H9 (cell line): Measurements from ENCODE around the gene COL23A1. TPM values are rescaled to one million over a fixed set of nuclear protein-coding genes. Genes with fewer than 3 reads are reported as not detected.

ENCODE experiments used
- DNase-seq: peaks from one replicate; pipeline ENCODE4 v3.0.0-alpha.2; 2017
- H2AFZ ChIP-seq: one replicate; pipeline ENCODE4 v1.6.1; 2013; ENCODE audit warnings: mild to moderate bottlenecking, low read length, control low read depth, moderate library complexity
- H2AK5ac ChIP-seq: 2 replicates; pipeline ENCODE4 v1.6.1; 2013; ENCODE audit warnings: low read length, control low read depth, mixed read lengths; ENCODE audit not compliant: insufficient read length
- H2BK120ac ChIP-seq: one replicate; pipeline ENCODE4 v1.6.1; 2013; ENCODE audit warnings: low read depth, mild to moderate bottlenecking, low read length, control low read depth, inconsistent platforms; ENCODE audit not compliant: poor library complexity, severe bottlenecking
- H2BK12ac ChIP-seq: 2 replicates; pipeline ENCODE4 v1.6.1; 2013; ENCODE audit warnings: low read length, control low read depth, mixed read lengths, low read depth; ENCODE audit not compliant: insufficient read length
- H2BK15ac ChIP-seq: 2 replicates; pipeline ENCODE4 v1.6.1; 2013; ENCODE audit warnings: low read depth, low read length, control low read depth
- H2BK20ac ChIP-seq: one replicate; pipeline ENCODE4 v1.6.1; 2013; ENCODE audit warnings: low read depth, mild to moderate bottlenecking, low read length, control low read depth, inconsistent platforms; ENCODE audit not compliant: poor library complexity, severe bottlenecking
- H2BK5ac ChIP-seq: 2 replicates; pipeline ENCODE4 v1.6.1; 2013; ENCODE audit warnings: low read length, control low read depth, mixed read lengths; ENCODE audit not compliant: insufficient read length
- H3K14ac ChIP-seq: 2 replicates; pipeline ENCODE4 v1.6.1; 2013; ENCODE audit warnings: low read length, control low read depth; ENCODE audit not compliant: insufficient read depth
- H3K18ac ChIP-seq: 2 replicates; pipeline ENCODE4 v1.6.1; 2013; ENCODE audit warnings: low read depth, mild to moderate bottlenecking, mixed read lengths, low read length, control low read depth; ENCODE audit not compliant: insufficient read length
- H3K23ac ChIP-seq: 2 replicates; pipeline ENCODE4 v1.6.1; 2013; ENCODE audit warnings: low read length, control low read depth, mixed read lengths, low read depth; ENCODE audit not compliant: insufficient read length
- H3K23me2 ChIP-seq: 2 replicates; pipeline ENCODE4 v1.6.1; 2013; ENCODE audit warnings: low read depth, mild to moderate bottlenecking, mixed read lengths, low read length, control low read depth; ENCODE audit not compliant: insufficient read length, poor library complexity, severe bottlenecking
- H3K27ac ChIP-seq: 2 replicates; pipeline ENCODE4 v1.5.1; 2013; ENCODE audit warnings: low read length, control low read depth, mixed read lengths, low read depth; ENCODE audit not compliant: insufficient read length
- H3K27me3 ChIP-seq: 2 replicates; pipeline ENCODE4 v1.6.1; 2013; ENCODE audit warnings: low read length, control low read depth, inconsistent platforms; ENCODE audit not compliant: insufficient read depth
- H3K4ac ChIP-seq: 2 replicates; pipeline ENCODE4 v1.6.1; 2013; ENCODE audit warnings: low read depth, mild to moderate bottlenecking, control low read depth, inconsistent platforms, low read length, moderate library complexity
- H3K4me1 ChIP-seq: 2 replicates; pipeline ENCODE4 v1.6.1; 2013; ENCODE audit warnings: low read length, control low read depth, inconsistent platforms; ENCODE audit not compliant: insufficient read depth
- H3K4me2 ChIP-seq: 2 replicates; pipeline ENCODE4 v1.6.1; 2013; ENCODE audit warnings: low read length, control low read depth, mixed read lengths; ENCODE audit not compliant: insufficient read length, insufficient read depth
- H3K56ac ChIP-seq: 2 replicates; pipeline ENCODE4 v1.6.1; 2013; ENCODE audit warnings: low read depth, mild to moderate bottlenecking, mixed read lengths, low read length, control low read depth; ENCODE audit not compliant: insufficient read length
- H3K79me1 ChIP-seq: 2 replicates; pipeline ENCODE4 v1.6.1; 2013; ENCODE audit warnings: low read depth, mild to moderate bottlenecking, moderate library complexity, low read length, control low read depth, inconsistent platforms; ENCODE audit not compliant: insufficient read depth, poor library complexity, severe bottlenecking
- H3K79me2 ChIP-seq: 2 replicates; pipeline ENCODE4 v1.6.1; 2013; ENCODE audit warnings: low read length, control low read depth, inconsistent platforms; ENCODE audit not compliant: insufficient read depth
- H3K9ac ChIP-seq: 2 replicates; pipeline ENCODE4 v1.6.1; 2013; ENCODE audit warnings: low read length, control low read depth, mixed read lengths; ENCODE audit not compliant: insufficient read length; ENCODE audit errors: extremely low read depth
- H3K9me3 ChIP-seq: one replicate; pipeline ENCODE4 v1.6.1; 2013; ENCODE audit warnings: low read depth, low read length, inconsistent platforms; ENCODE audit not compliant: control insufficient read depth
- H3T11ph ChIP-seq: one replicate; pipeline ENCODE4 v1.6.1; 2013; ENCODE audit warnings: mild to moderate bottlenecking, low read length, control low read depth, inconsistent platforms
- H4K20me1 ChIP-seq: one replicate; pipeline ENCODE4 v1.6.1; 2013; ENCODE audit not compliant: control insufficient read depth, insufficient read length, insufficient read depth
- H4K5ac ChIP-seq: 2 replicates; pipeline ENCODE4 v1.6.1; 2013; ENCODE audit warnings: low read depth, mild to moderate bottlenecking, mixed read lengths, low read length, control low read depth; ENCODE audit not compliant: insufficient read length
- H4K8ac ChIP-seq: replicated peaks from 2 replicates; pipeline ENCODE4 v1.6.1; 2013; ENCODE audit warnings: low read length, control low read depth, mixed read lengths, low read depth; ENCODE audit not compliant: insufficient read length
- H4K91ac ChIP-seq: 2 replicates; pipeline ENCODE4 v1.6.1; 2013; ENCODE audit warnings: low read depth, mild to moderate bottlenecking, moderate library complexity, mixed read lengths, low read length, control low read depth; ENCODE audit not compliant: insufficient read length
- H3K27ac Mint-ChIP-seq, 3 experiments: 2 replicates in 2 of 3; 3 replicates in 1 of 3; pipeline ENCODE4 v1.8.0; 2020 to 2021; ENCODE audit warnings: mixed read lengths in 3 of 3, mild to moderate bottlenecking in 1 of 3, moderate library complexity in 1 of 3
- H3K27me3 Mint-ChIP-seq: 2 replicates; pipeline ENCODE4 v1.8.0; 2021; ENCODE audit warnings: low read depth, mild to moderate bottlenecking, moderate library complexity, mixed read lengths
- H3K36me3 Mint-ChIP-seq, 3 experiments: 2 replicates in 2 of 3; 3 replicates in 1 of 3; pipeline ENCODE4 v1.8.0; 2020 to 2021; ENCODE audit warnings: low read depth in 3 of 3, mixed read lengths in 3 of 3; ENCODE audit not compliant: insufficient read depth in 1 of 3
- H3K4me1 Mint-ChIP-seq, 2 experiments: 2 replicates each; pipeline ENCODE4 v1.8.0; 2020; ENCODE audit warnings: mixed read lengths in 2 of 2
- H3K4me3 Mint-ChIP-seq, 2 experiments: 2 replicates in 1 of 2; 3 replicates in 1 of 2; pipeline ENCODE4 v1.8.0; 2020 to 2021; ENCODE audit warnings: mild to moderate bottlenecking in 2 of 2, mixed read lengths in 2 of 2, moderate library complexity in 1 of 2
- H3K9me3 Mint-ChIP-seq, 2 experiments: 2 replicates in 1 of 2; 3 replicates in 1 of 2; pipeline ENCODE4 v1.8.0; 2020; ENCODE audit warnings: mild to moderate bottlenecking in 2 of 2, mixed read lengths in 2 of 2, moderate library complexity in 1 of 2
- CTCF ChIP-seq: fragments of 200-600 bp; sonication (generic); conservative IDR thresholded peaks from 3 replicates; pipeline ENCODE4 v1.8.0; 2021; ENCODE audit warnings: antibody characterized with exemption, mild to moderate bottlenecking
- WGBS: extraction: QIAGEN DNeasy Blood & Tissue Kit; methylation state at CpG from one replicate; pipeline ENCODE4 v1.1.7; 2013; ENCODE audit warnings: missing lambda C conversion rate, low lambda C conversion rate, mixed read lengths; ENCODE audit not compliant: insufficient read length; ENCODE audit errors: extremely low coverage; 5-methylcytosine and 5-hydroxymethylcytosine counted together
- total RNA-seq: library from RNA; stranded (reverse); gene quantifications from 2 replicates; pipeline ENCODE4 v1.2.1, GENCODE V29; 2021

Gene COL23A1
- total RNA-seq, 1 experiment from 2014 or later: 2.6 TPM

- H3K79me2 ChIP-seq: no peaks in the 10 kb centered on the region
- no peak overlapping the region for H3K4me2 ChIP-seq
- H3K23me2 ChIP-seq: no peaks in the 10 kb centered on the region
- Mint-ChIP-seq H3K27ac (no peak overlapping the region; a peak in 1 of 7 replicates), H3K4me1 (peaks cover 49 to 52% of the 10 kb centered on the region in 2 experiments), H3K9me3 (peaks cover 0 to 3% of the 10 kb centered on the region in 2 experiments; a peak in 3 of 5 replicates), H3K4me3 (no peak overlapping the region), H3K36me3 (peaks cover 3 to 12% (median 6%) of the 10 kb centered on the region in 3 experiments; a peak in 6 of 7 replicates), H3K27me3 (peaks cover 37% of the 10 kb centered on the region)
- H3K18ac ChIP-seq: no peak overlapping the region
- no peak overlapping the region for H3K56ac ChIP-seq
- WGBS: no CpG with 5 or more reads among the region's 7 CpGs
- no peak for TF ChIP-seq CTCF
- no peak overlapping the region for H4K8ac ChIP-seq
- H3K27me3 ChIP-seq: no peaks in the 10 kb centered on the region
- H2AK5ac ChIP-seq: no peak overlapping the region
- H3K9ac ChIP-seq: no peak overlapping the region
- no peak overlapping the region for H2AFZ ChIP-seq
- H4K5ac ChIP-seq: no peak overlapping the region
- DNase-seq: no peak
- H3K9me3 ChIP-seq: no peaks in the 10 kb centered on the region
- no peak overlapping the region for H3K27ac ChIP-seq
- H2BK20ac ChIP-seq: no peak overlapping the region
- H4K20me1 ChIP-seq: no peaks in the 10 kb centered on the region
- H3K14ac ChIP-seq: no peak overlapping the region
- H3T11ph ChIP-seq: no peak overlapping the region
- no peak overlapping the region for H2BK12ac ChIP-seq
- H2BK15ac ChIP-seq: no peak overlapping the region
- H2BK5ac ChIP-seq: no peak overlapping the region
- H2BK120ac ChIP-seq: no peak overlapping the region
- no peaks in the 10 kb centered on the region for H3K79me1 ChIP-seq
- no peak overlapping the region for H3K4ac ChIP-seq
- no peak overlapping the region for H4K91ac ChIP-seq
- peaks cover 8% of the 10 kb centered on the region for H3K4me1 ChIP-seq
- no peak overlapping the region for H3K23ac ChIP-seq
Observed at GRCh38 chr5:178560911-178561310, 29.3 kb downstream of the COL23A1 start.
